Measurements from ENCODE around the gene DCUN1D3.

- TF ChIP-seq CTCF (IDR thresholded peaks at IDR 0.05) (no peak), POLR2A (IDR thresholded peaks at IDR 0.05; ENCODE audit: low read length) (no peak), SREBF2 (IDR thresholded peaks at IDR 0.05) (no peak), ZFP36 (IDR thresholded peaks at IDR 0.05; ENCODE audit: borderline replicate concordance, partially characterized antibody) (no peak), USF2 (IDR thresholded peaks at IDR 0.05) (no peak), RFX5 (IDR thresholded peaks at IDR 0.05) (no peak), ZNF302 (CRISPR knock-in tag; IDR thresholded peaks at IDR 0.05) (no peak)
Observed at GRCh38 chr16:20875355-20875650, 24.9 kb downstream of the DCUN1D3 start.
